Testis (tissue), 3 donors: ENCODE results near the gene VIM. TPM values are rescaled to one million over a fixed set of nuclear protein-coding genes. Genes with fewer than 3 reads are reported as not detected.

Experiments used
- DNase-seq: peaks from one replicate; pipeline ENCODE4 v3.0.0-alpha.2; 2019
- H3K27ac ChIP-seq, 2 donors: fragments of 200-600 bp; sonication (generic); one replicate each; pipeline ENCODE4 v1.5.1; 2019
- H3K27me3 ChIP-seq: fragments of 200-600 bp; sonication (generic); one replicate; pipeline ENCODE4 v1.5.1; 2019
- H3K36me3 ChIP-seq: fragments of 200-600 bp; sonication (generic); one replicate; pipeline ENCODE4 v1.5.1; 2017; ENCODE audit warnings: low read depth; ENCODE audit errors: missing control alignments
- H3K4me1 ChIP-seq: fragments of 200-600 bp; sonication (generic); one replicate; pipeline ENCODE4 v1.5.1; 2019
- H3K4me3 ChIP-seq, 2 donors: fragments of 200-600 bp; sonication (generic); one replicate each; pipeline ENCODE4 v1.5.1; 2017 to 2019
- H3K9me3 ChIP-seq: fragments of 200-600 bp; sonication (generic); one replicate; pipeline ENCODE4 v1.5.1; 2017
- CTCF ChIP-seq, 3 experiments: fragments of 450-650 bp in 2 of 3; fragments of 200-600 bp in 1 of 3; sonication (generic) in 1 of 3; IDR thresholded peaks; one replicate each; pipeline ENCODE4 v1.5.1; 2016 to 2019; ENCODE audit warnings: antibody characterized with exemption in 3 of 3, mild to moderate bottlenecking in 2 of 3, moderate library complexity in 1 of 3
- POLR2A ChIP-seq: fragments of 450-650 bp; IDR thresholded peaks from one replicate; pipeline ENCODE4 v1.6.1; 2017; ENCODE audit warnings: antibody characterized with exemption, mild to moderate bottlenecking, moderate library complexity
- WGBS, 2 donors: methylation state at CpG; one replicate each; pipeline ENCODE4 v1.1.5; 2018; 5-methylcytosine and 5-hydroxymethylcytosine counted together
- intact Hi-C: fragments of 100-400 bp; cut with DNase I; formaldehyde crosslinking; loops from one replicate; pipeline ENCODE4 v1.15.1; 2023; ENCODE audit warnings: low total_unique reads
- polyA plus RNA-seq: library from polyadenylated mRNA; stranded (reverse); fragments of 350-450 nt; fragmentation: Illumina TruSeq; extraction: RNeasy Lipid Tissue Mini Kit (QIAGEN cat#74804); gene quantifications from one replicate; pipeline ENCODE4 v1.2.3, GENCODE V29; 2014; ENCODE audit warnings: low read depth, low replicate concordance; ENCODE audit not compliant: insufficient read depth
- total RNA-seq, 2 donors: library from RNA; depleted of rRNA; stranded (reverse); fragments of >200 nt; gene quantifications; one replicate each; pipeline ENCODE4 v1.2.3, GENCODE V29; 2016

The VIM gene
- total and polyA plus RNA-seq, 3 donors from 2014 or later = 758 to 1,483 (median 938) TPM

- WGBS, 2 donors = 66 to 81% methylated on average over 12 of the region's 12 CpGs
- intact Hi-C loops = no loop called here
- DNase-seq = no peak
- Histone ChIP-seq H3K27me3 (no peaks in the 10 kb centered on the region), H3K9me3 (no peaks in the 10 kb centered on the region), H3K36me3 (no peaks in the 10 kb centered on the region), H3K4me3 (no peak overlapping the region), H3K27ac (no peak overlapping the region), H3K4me1 (no peaks in the 10 kb centered on the region)
- TF ChIP-seq CTCF (IDR thresholded peaks at IDR 0.05) = no peak
Measured at GRCh38 chr10:17272648-17273047, 44.6 kb downstream of the VIM start.

DNA sequence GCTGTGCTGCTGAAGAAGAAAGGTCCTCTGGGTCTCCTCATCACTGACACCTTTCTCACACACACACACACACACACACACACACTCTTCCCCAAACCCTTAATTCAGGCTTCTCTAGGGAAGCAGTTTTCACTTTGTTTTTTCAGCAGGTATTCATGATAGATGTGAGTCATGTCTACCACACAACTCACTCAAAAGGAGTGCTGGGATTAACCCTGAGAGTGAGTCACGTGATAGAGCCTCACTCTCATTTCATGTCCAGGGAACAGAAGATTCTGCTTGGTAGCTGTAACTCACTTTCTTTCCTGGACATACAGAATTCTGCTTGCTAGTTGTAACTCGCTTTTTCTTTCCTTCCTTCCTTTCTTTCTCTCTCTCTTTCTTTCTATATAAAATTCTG lies 45.4 kb downstream of the VIM start:
- Histone ChIP-seq H3K9me3 (no peaks in the 10 kb centered on the region), H3K27me3 (no peaks in the 10 kb centered on the region), H3K4me3 (no peak overlapping the region), H3K36me3 (no peaks in the 10 kb centered on the region), H3K27ac (no peak overlapping the region), H3K4me1 (no peaks in the 10 kb centered on the region)
- 69 to 85% methylated on average over 2 of the region's 2 CpGs for WGBS, 2 donors
- no peak for DNase-seq
- intact Hi-C loops = no loop called here
- TF ChIP-seq POLR2A = no peak
- no peak for TF ChIP-seq CTCF (IDR thresholded peaks at IDR 0.05)

- H3K4me1 ChIP-seq = no peaks in the 10 kb centered on the region
- 82 to 89% methylated on average over 9 of the region's 9 CpGs for WGBS, 2 donors
- no peaks in the 10 kb centered on the region for H3K27me3 ChIP-seq
- H3K4me3 ChIP-seq = no peak overlapping the region
- no peak for TF ChIP-seq POLR2A
- no peak for TF ChIP-seq CTCF (IDR thresholded peaks at IDR 0.05)
- no peaks in the 10 kb centered on the region for H3K36me3 ChIP-seq
- DNase-seq = no peak
- intact Hi-C loops = no loop called here
- no peak overlapping the region for H3K27ac ChIP-seq
- H3K9me3 ChIP-seq = no peaks in the 10 kb centered on the region
Measured at GRCh38 chr10:17276756-17277424, 48.8 kb downstream of the VIM start.

- TF ChIP-seq POLR2A (no peak), CTCF (IDR thresholded peaks at IDR 0.05) (no peak)
- no peak overlapping the region for H3K27ac ChIP-seq
- no peaks in the 10 kb centered on the region for H3K27me3 ChIP-seq
- H3K9me3 ChIP-seq = no peaks in the 10 kb centered on the region
- 76 to 81% methylated on average over 4 of the region's 4 CpGs for WGBS, 2 donors
- no peaks in the 10 kb centered on the region for H3K4me1 ChIP-seq
- H3K36me3 ChIP-seq = no peaks in the 10 kb centered on the region
- intact Hi-C loops = no loop called here
- H3K4me3 ChIP-seq = no peak overlapping the region
- no peak for DNase-seq
Measured at GRCh38 chr10:17278607-17279240, 50.7 kb downstream of the VIM start.

DNA sequence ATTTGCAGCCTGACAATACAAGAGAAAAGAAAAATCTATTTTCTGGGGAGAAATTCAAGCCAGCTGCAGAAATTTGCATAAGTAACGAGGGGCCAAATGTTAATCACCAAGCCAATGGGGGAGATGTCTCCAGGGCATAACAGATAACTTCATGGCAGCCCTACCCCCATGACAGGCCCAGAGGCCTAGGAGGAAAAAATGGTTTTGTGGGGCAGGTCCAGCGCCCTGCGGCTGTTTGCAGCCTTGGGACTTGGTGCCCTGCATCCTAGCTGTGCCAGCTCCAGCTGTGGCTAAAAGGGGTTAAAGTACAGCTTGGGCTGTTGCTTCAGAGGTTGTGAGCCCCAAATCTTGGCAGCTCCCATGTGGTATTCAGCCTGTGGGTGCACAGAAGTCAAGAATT lies 54.3 kb downstream of the VIM start:
- H3K9me3 ChIP-seq = no peaks in the 10 kb centered on the region
- no peaks in the 10 kb centered on the region for H3K27me3 ChIP-seq
- no peak for DNase-seq
- no peaks in the 10 kb centered on the region for H3K36me3 ChIP-seq
- H3K4me1 ChIP-seq = no peaks in the 10 kb centered on the region
- no peak overlapping the region for H3K4me3 ChIP-seq
- intact Hi-C loops = no loop called here
- WGBS, 2 donors = 91 to 95% methylated on average over 3 of the region's 3 CpGs
- TF ChIP-seq CTCF (IDR thresholded peaks at IDR 0.05) (no peak), POLR2A (no peak)
- no peak overlapping the region for H3K27ac ChIP-seq
